WTC11 (cell line): Measurements from ENCODE around the gene RIC1. TPM values are rescaled to one million over a fixed set of nuclear protein-coding genes. Genes with fewer than 3 reads are reported as not detected.
"Not testable (repeated sequence)": the region's sequence is repeated elsewhere in the genome, so short reads cannot be mapped to it uniquely, and the experiment has no call there.

ENCODE experiments used
- ATAC-seq: fragments of 200-7000 bp; cut with Tn5 transposase; 2 replicates; pipeline ENCODE4 v1.10.0; 2021; ENCODE audit warnings: mild to moderate bottlenecking, moderate library complexity
- CTCF ChIA-PET: fragments of 300-600 bp; sonication (Branson Sonifier 250); formaldehyde crosslinking; loops from one replicate; lab custom pipeline; 2021; ENCODE audit warnings: antibody characterized with exemption; lab: Charles Lee
- POLR2A ChIA-PET: fragments of 350-600 bp; sonication (Branson Sonifier 250); formaldehyde crosslinking; loops from one replicate; lab custom pipeline; 2021; ENCODE audit warnings: antibody characterized with exemption; lab: Charles Lee
- DNase-seq: peaks from one replicate; pipeline ENCODE4 v3.0.0; 2021; ENCODE audit warnings: low spot score
- H3K27ac Mint-ChIP-seq: 2 replicates; pipeline ENCODE4 v1.8.0; 2021; ENCODE audit warnings: mixed read lengths
- H3K27me3 Mint-ChIP-seq: 2 replicates; pipeline ENCODE4 v1.8.0; 2021; ENCODE audit warnings: low read depth, mild to moderate bottlenecking, moderate library complexity, mixed read lengths
- H3K36me3 Mint-ChIP-seq: 2 replicates; pipeline ENCODE4 v1.8.0; 2021; ENCODE audit warnings: mixed read lengths
- H3K4me1 Mint-ChIP-seq: 2 replicates; pipeline ENCODE4 v1.8.0; 2022; ENCODE audit warnings: mixed read lengths
- H3K4me3 Mint-ChIP-seq: 2 replicates; pipeline ENCODE4 v1.8.0; 2021; ENCODE audit warnings: mild to moderate bottlenecking, moderate library complexity, mixed read lengths
- H3K9me3 Mint-ChIP-seq: 2 replicates; pipeline ENCODE4 v1.8.0; 2021; ENCODE audit warnings: mixed read lengths
- ETV6 ChIP-seq: sonication (generic); formaldehyde crosslinking; IDR thresholded peaks from 2 replicates; pipeline ENCODE4 v1.8.1; 2022; ENCODE audit warnings: mild to moderate bottlenecking, missing genetic modification reagents
- GTF2I ChIP-seq: fragments of 250-450 bp; sonication (Bioruptor Pico); conservative IDR thresholded peaks from 2 replicates; pipeline ENCODE4 v1.4.0; 2021; ENCODE audit warnings: mild to moderate bottlenecking
- NR3C1 ChIP-seq: sonication (generic); formaldehyde crosslinking; conservative IDR thresholded peaks from 2 replicates; pipeline ENCODE4 v1.8.1; 2023; ENCODE audit warnings: low read depth, mild to moderate bottlenecking, missing genetic modification reagents
- PRRX2 ChIP-seq: fragments of 250-450 bp; sonication (Bioruptor Pico); IDR thresholded peaks from 2 replicates; pipeline ENCODE4 v1.8.0; 2021; ENCODE audit warnings: mild to moderate bottlenecking
- SMAD4 ChIP-seq: sonication (generic); formaldehyde crosslinking; IDR thresholded peaks from 2 replicates; pipeline ENCODE4 v1.8.0; 2022; ENCODE audit warnings: mild to moderate bottlenecking, missing genetic modification reagents
- TCF7 ChIP-seq: sonication (generic); formaldehyde crosslinking; IDR thresholded peaks from 2 replicates; pipeline ENCODE4 v1.8.0; 2022; ENCODE audit warnings: mild to moderate bottlenecking, low read depth, missing genetic modification reagents, moderate library complexity
- TEAD1 ChIP-seq: sonication (generic); formaldehyde crosslinking; IDR thresholded peaks from 2 replicates; pipeline ENCODE4 v1.8.0; 2022; ENCODE audit warnings: mild to moderate bottlenecking, missing genetic modification reagents
- ZNF138 ChIP-seq: sonication (generic); formaldehyde crosslinking; conservative IDR thresholded peaks from 2 replicates; pipeline ENCODE4 v1.8.1; 2022; ENCODE audit warnings: mild to moderate bottlenecking, moderate library complexity, missing genetic modification reagents
- ZNF219 ChIP-seq: sonication (generic); formaldehyde crosslinking; IDR thresholded peaks from 2 replicates; pipeline ENCODE4 v1.8.0; 2023; ENCODE audit warnings: missing genetic modification reagents, mild to moderate bottlenecking, borderline replicate concordance
- ZNF263 ChIP-seq: sonication (generic); formaldehyde crosslinking; IDR thresholded peaks from 2 replicates; pipeline ENCODE4 v1.8.1; 2022; ENCODE audit warnings: low read depth, mild to moderate bottlenecking, moderate library complexity, missing genetic modification reagents
- ZNF317 ChIP-seq: sonication (generic); formaldehyde crosslinking; IDR thresholded peaks from 2 replicates; pipeline ENCODE4 v1.8.1; 2023; ENCODE audit warnings: low read depth, mild to moderate bottlenecking, moderate library complexity, missing genetic modification reagents, borderline replicate concordance
- total RNA-seq: library from RNA; stranded (reverse); gene quantifications from 3 replicates; pipeline ENCODE4 v1.2.3, GENCODE V29; 2021
- TF ChIP-seq, protein P1 (sequence below): fragments of 250-450 bp; sonication (Bioruptor Pico); IDR thresholded peaks from 2 replicates; pipeline ENCODE4 v2.1.2; 2022; ENCODE audit warnings: mild to moderate bottlenecking, moderate library complexity
- TF ChIP-seq, protein P2 (sequence below): sonication (generic); formaldehyde crosslinking; IDR thresholded peaks from 2 replicates; pipeline ENCODE4 v1.8.1; 2022; ENCODE audit warnings: low read depth, mild to moderate bottlenecking, moderate library complexity, missing genetic modification reagents, borderline replicate concordance
- TF ChIP-seq, protein P3 (sequence below): sonication (generic); formaldehyde crosslinking; conservative IDR thresholded peaks from 2 replicates; pipeline ENCODE4 v1.8.1; 2022; ENCODE audit warnings: mild to moderate bottlenecking, missing genetic modification reagents
- TF ChIP-seq, protein P4 (sequence below): fragments of 250-450 bp; sonication (Bioruptor Pico); IDR thresholded peaks from 2 replicates; pipeline ENCODE4 v1.9.0; 2021; ENCODE audit warnings: moderate library complexity, mild to moderate bottlenecking, inconsistent platforms, borderline replicate concordance

Gene RIC1
- total RNA-seq, 1 experiment from 2014 or later, result 18.9 TPM

DNA sequence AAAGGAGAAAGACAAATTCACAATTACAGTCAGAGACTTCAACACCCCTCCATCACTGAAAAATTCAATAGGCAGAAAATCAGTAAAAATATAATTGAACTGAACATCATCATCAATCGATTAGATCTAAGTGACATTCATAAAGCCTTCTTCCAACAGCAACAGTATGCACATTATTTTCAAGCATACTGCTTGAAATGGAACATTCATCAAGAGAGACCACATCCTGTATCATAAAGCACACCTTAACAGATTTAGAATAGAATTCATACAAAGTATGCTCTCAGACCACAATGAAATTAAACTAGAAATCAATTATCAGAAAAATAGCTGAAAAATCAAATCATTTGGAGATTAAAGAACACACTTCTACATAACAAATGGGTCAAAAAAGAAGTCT lies 164.9 kb downstream of the RIC1 start (continued):
- TF ChIP-seq TEAD1 (CRISPR knock-in tag) (no peak), TCF7 (CRISPR knock-in tag) (no peak)

DNA sequence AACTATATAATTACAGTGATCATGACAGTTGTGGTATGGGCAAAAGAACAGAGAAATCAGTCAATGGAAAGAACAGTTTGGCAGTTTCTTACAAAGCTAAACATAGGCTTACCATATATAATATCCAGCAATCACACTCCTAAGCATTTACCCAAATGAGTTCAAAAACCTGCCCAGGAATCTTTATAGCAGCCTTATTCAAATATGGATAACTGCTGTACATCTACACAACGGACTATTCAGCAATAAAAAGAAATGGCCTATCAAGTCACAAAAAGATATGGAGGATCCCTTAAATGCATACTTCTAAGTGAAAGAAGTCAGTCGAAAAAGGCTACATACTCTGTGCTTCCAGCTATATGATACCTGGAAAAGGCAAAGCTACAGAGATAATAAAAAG lies 167.4 kb downstream of the RIC1 start:
- ChIA-PET POLR2A (no interaction called here), CTCF (interaction anchor here (1.2 kb wide), 1 partner anchor 37 kb away, joined by 3 read pairs; the partner anchor contains the start of gene ERMP1)
- peaks cover 17% of the 10 kb centered on the region for H3K36me3 Mint-ChIP-seq
- H3K4me1 Mint-ChIP-seq, result no peaks in the 10 kb centered on the region
- H3K9me3 Mint-ChIP-seq, result no peaks in the 10 kb centered on the region
- no peak for TF ChIP-seq SMAD4 (CRISPR knock-in tag)
- no peaks in the 10 kb centered on the region for H3K27me3 Mint-ChIP-seq
- DNase-seq (no peak), ATAC-seq (no peak)
- H3K4me3 Mint-ChIP-seq, result no peak overlapping the region
- H3K27ac Mint-ChIP-seq, result peak overlapping the region; percentile 78

DNA sequence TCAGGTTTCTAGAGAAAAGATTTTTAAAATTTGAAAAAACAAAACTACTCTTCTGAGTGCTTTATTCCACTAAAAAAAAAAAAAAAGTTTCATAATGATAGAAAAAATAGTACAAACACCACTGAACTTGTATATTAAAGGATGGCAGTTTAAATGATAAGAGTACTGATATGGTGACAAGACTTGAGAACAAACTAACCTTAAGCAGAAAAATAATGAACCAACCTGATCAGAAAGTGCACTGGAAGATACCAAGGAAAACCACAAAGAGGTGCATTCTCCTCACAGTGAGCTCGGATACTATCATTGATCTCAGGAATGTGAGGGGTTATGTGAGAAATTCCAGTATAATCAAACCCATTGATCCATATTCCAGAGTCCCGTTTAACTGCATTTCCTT lies 169.7 kb downstream of the RIC1 start:
- ATAC-seq (no peak), DNase-seq (no peak)
- TF ChIP-seq, protein P1, sequence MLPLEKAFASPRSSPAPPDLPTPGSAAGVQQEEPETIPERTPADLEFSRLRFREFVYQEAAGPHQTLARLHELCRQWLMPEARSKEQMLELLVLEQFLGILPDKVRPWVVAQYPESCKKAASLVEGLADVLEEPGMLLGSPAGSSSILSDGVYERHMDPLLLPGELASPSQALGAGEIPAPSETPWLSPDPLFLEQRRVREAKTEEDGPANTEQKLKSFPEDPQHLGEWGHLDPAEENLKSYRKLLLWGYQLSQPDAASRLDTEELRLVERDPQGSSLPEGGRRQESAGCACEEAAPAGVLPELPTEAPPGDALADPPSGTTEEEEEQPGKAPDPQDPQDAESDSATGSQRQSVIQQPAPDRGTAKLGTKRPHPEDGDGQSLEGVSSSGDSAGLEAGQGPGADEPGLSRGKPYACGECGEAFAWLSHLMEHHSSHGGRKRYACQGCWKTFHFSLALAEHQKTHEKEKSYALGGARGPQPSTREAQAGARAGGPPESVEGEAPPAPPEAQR (CRISPR knock-in tag), result no peak
- H3K36me3 Mint-ChIP-seq, result peaks cover 17% of the 10 kb centered on the region
- H3K27me3 Mint-ChIP-seq, result no peaks in the 10 kb centered on the region
- CTCF ChIA-PET, result interaction anchor here (0.5 to 1.5 kb wide), 6 partner anchors 34 to 282 kb away, joined by 3 to 8 read pairs (median 4); partner anchors contain the start of gene ERMP1
- no peak overlapping the region for H3K4me3 Mint-ChIP-seq
- no peaks in the 10 kb centered on the region for H3K4me1 Mint-ChIP-seq
- no peak overlapping the region for H3K27ac Mint-ChIP-seq
- POLR2A ChIA-PET, result no interaction called here
- no peaks in the 10 kb centered on the region for H3K9me3 Mint-ChIP-seq

DNA sequence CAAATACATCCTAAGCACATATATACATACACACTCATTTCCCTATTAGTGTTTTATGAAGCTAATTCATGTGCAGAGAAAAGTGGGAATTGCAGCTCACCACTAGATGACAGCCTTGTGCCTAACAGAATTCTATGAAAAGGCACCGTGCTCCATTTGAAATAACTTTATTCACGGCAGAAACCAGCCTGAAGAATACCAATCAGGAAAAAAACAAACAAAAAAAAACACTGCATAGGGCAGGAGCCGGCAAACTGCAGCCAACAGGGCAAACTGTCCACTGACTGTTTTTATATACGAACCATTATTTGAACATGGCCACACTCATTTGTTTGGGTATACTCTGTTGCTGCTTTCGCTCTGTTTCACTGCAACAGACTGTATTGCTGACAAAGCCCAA lies 170.4 kb downstream of the RIC1 start:
- Mint-ChIP-seq H3K36me3 (peaks cover 17% of the 10 kb centered on the region), H3K27ac (no peak overlapping the region), H3K4me3 (no peak overlapping the region), H3K9me3 (no peaks in the 10 kb centered on the region), H3K4me1 (no peaks in the 10 kb centered on the region), H3K27me3 (no peaks in the 10 kb centered on the region)
- TF ChIP-seq ETV6 (CRISPR knock-in tag) (no peak), TEAD1 (CRISPR knock-in tag) (no peak)
- CTCF ChIA-PET, result interaction anchor here (0.5 to 1.5 kb wide), 6 partner anchors 34 to 281 kb away, joined by 3 to 8 read pairs (median 4); partner anchors contain the start of gene ERMP1
- POLR2A ChIA-PET, result no interaction called here
- DNase-seq (no peak), ATAC-seq (no peak; the same call in 1 of the 2 replicates)

DNA sequence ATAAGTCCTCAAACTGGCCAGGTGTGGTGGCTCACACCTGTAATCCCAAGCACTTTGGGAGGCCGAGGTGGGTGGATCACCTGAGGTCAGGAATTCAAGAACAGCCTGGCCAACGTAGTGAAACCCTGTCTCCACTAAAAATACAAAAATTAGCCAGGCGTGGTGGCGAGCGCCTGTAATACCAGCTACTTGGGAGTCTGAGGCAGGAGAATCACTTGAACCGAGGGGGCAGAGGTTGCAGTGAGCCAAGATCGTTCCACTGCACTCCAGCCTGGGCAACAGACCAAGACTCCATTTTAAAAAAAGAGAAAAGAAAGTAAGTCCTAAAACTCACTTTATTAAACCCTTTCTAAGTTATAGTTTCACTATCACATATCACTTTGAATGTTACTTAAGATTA lies 171.5 kb downstream of the RIC1 start:
- ATAC-seq, H3K9me3 Mint-ChIP-seq, DNase-seq, H3K27me3 Mint-ChIP-seq, POLR2A ChIA-PET, H3K4me1 Mint-ChIP-seq, H3K27ac Mint-ChIP-seq, H3K4me3 Mint-ChIP-seq: not testable (repeated sequence)
- H3K36me3 Mint-ChIP-seq, result peaks cover 20% of the 10 kb centered on the region
- CTCF ChIA-PET, result interaction anchor here (0.9 kb wide), 1 partner anchor 254 kb away, joined by 3 read pairs; no protein-coding TSS in a partner anchor

DNA sequence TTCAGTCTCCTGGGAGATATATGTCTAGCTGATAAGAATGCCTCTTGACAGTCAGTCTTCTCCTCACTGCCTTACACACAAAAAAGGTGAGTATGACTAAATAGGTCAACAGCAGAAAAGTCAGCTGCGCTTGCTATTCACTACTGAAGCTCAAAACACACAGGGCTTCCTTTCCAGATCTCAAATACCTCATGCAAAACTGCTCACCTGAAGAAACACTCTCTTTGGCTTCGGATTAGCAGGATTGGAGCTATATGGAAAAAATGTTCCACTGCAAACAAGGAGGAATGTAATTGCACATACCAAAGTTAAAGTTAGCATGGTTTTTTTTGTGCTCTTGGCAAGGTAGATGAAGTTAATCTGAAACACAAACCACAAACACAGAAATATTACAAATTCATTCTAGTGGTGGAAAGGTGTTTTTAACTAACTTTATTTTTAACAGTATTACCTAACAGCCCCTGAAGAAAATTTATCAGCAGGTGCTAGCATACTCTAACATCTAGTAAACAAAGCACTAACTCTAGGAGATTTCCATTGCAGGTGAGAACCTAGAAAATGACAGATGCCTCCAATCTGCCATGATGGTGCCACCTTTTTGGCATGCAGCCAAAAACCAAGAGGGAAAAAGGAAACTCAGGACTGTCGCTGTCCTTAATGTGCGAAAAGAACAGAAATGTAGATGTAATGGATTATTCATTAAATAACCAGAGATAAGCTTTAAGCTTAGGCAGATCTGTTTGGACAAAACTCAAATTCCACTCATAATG lies 172.2 kb downstream of the RIC1 start:
- ChIA-PET POLR2A (no interaction called here), CTCF (interaction anchor here (0.9 kb wide), 1 partner anchor 253 kb away, joined by 3 read pairs; no protein-coding TSS in a partner anchor)
- Mint-ChIP-seq H3K27ac (no peak overlapping the region), H3K4me3 (no peak overlapping the region), H3K4me1 (no peaks in the 10 kb centered on the region), H3K27me3 (no peaks in the 10 kb centered on the region), H3K36me3 (peaks cover 20% of the 10 kb centered on the region), H3K9me3 (no peaks in the 10 kb centered on the region)
- TF ChIP-seq, protein P2, sequence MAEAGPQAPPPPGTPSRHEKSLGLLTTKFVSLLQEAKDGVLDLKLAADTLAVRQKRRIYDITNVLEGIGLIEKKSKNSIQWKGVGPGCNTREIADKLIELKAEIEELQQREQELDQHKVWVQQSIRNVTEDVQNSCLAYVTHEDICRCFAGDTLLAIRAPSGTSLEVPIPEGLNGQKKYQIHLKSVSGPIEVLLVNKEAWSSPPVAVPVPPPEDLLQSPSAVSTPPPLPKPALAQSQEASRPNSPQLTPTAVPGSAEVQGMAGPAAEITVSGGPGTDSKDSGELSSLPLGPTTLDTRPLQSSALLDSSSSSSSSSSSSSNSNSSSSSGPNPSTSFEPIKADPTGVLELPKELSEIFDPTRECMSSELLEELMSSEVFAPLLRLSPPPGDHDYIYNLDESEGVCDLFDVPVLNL, result no peak
- TF ChIP-seq PRRX2 (no peak), ZNF317 (no peak), SMAD4 (CRISPR knock-in tag) (no peak), ZNF138 (no peak), ZNF263 (no peak), GTF2I (no peak), ZNF219 (CRISPR knock-in tag) (no peak), NR3C1 (CRISPR knock-in tag) (no peak), ETV6 (CRISPR knock-in tag) (no peak)
- TF ChIP-seq, protein P3, sequence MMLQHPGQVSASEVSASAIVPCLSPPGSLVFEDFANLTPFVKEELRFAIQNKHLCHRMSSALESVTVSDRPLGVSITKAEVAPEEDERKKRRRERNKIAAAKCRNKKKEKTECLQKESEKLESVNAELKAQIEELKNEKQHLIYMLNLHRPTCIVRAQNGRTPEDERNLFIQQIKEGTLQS (CRISPR knock-in tag), result no peak
- TF ChIP-seq, protein P4, sequence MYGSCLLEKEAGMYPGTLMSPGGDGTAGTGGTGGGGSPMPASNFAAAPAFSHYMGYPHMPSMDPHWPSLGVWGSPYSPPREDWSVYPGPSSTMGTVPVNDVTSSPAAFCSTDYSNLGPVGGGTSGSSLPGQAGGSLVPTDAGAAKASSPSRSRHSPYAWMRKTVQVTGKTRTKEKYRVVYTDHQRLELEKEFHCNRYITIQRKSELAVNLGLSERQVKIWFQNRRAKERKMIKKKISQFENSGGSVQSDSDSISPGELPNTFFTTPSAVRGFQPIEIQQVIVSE (CRISPR knock-in tag), result no peak
- DNase-seq (no peak), ATAC-seq (no peak)
